Fibroblast of lung (primary cell): ENCODE results near the gene RUNX2. TPM values are rescaled to one million over a fixed set of nuclear protein-coding genes. Genes with fewer than 3 reads are reported as not detected.
A peak's percentile ranks its signal among the peaks of the same experiment; 100 is the strongest.

ENCODE experiments used
- DNase-seq, 2 donors: peaks; one replicate each; pipeline versions ENCODE4 v3.0.0 to v3.0.0-alpha.2; 2010; ENCODE audit warnings: low read depth in 2 of 2
- H2AFZ ChIP-seq: 2 replicates; pipeline ENCODE4 v1.5.1; 2012; ENCODE audit warnings: low read length, control low read depth, inconsistent platforms
- H3K27ac ChIP-seq: 2 replicates; pipeline ENCODE4 v1.5.1; 2011; ENCODE audit warnings: low read length, control low read depth; ENCODE audit not compliant: insufficient read depth
- H3K27me3 ChIP-seq: 2 replicates; pipeline ENCODE4 v1.5.1; 2011; ENCODE audit warnings: mild to moderate bottlenecking, low read length; ENCODE audit not compliant: control insufficient read depth, insufficient read depth
- H3K36me3 ChIP-seq: 2 replicates; pipeline ENCODE4 v1.5.1; 2011; ENCODE audit warnings: low read length; ENCODE audit not compliant: control insufficient read depth, insufficient read depth
- H3K4me1 ChIP-seq: 2 replicates; pipeline ENCODE4 v1.5.1; 2011; ENCODE audit warnings: low read length; ENCODE audit not compliant: control insufficient read depth, insufficient read depth; ENCODE audit errors: extremely low read depth
- H3K4me2 ChIP-seq: 2 replicates; pipeline ENCODE4 v1.5.1; 2011; ENCODE audit warnings: low read length, control low read depth; ENCODE audit not compliant: insufficient read depth; ENCODE audit errors: extremely low read depth
- H3K4me3 ChIP-seq, 4 experiments: fragments of 200-600 bp in 1 of 4; sonication (generic) in 1 of 4; replicated peaks in 1 of 4; 2 replicates each; pipeline ENCODE4 v1.5.1; 2011 to 2016; ENCODE audit warnings: low read length in 4 of 4, low read depth in 3 of 4, mild to moderate bottlenecking in 3 of 4, control low read depth in 2 of 4, inconsistent platforms in 1 of 4, mixed read lengths in 1 of 4; ENCODE audit not compliant: insufficient read depth in 1 of 4; ENCODE audit errors: control extremely low read depth in 1 of 4
- H3K79me2 ChIP-seq: 2 replicates; pipeline ENCODE4 v1.5.1; 2012; ENCODE audit warnings: mild to moderate bottlenecking, low read length, inconsistent platforms; ENCODE audit not compliant: control insufficient read depth, insufficient read depth
- H3K9ac ChIP-seq: 2 replicates; pipeline ENCODE4 v1.5.1; 2011; ENCODE audit warnings: mild to moderate bottlenecking, low read length, control low read depth; ENCODE audit not compliant: insufficient read depth
- H3K9me3 ChIP-seq: 2 replicates; pipeline ENCODE4 v1.5.1; 2012; ENCODE audit warnings: low read depth, low read length; ENCODE audit not compliant: control insufficient read depth, insufficient read depth
- H4K20me1 ChIP-seq: 2 replicates; pipeline ENCODE4 v1.5.1; 2011; ENCODE audit warnings: low read length; ENCODE audit not compliant: control insufficient read depth, insufficient read depth; ENCODE audit errors: extremely low read depth
- CTCF ChIP-seq, 2 donors: IDR thresholded peaks in 1 of 2; conservative IDR thresholded peaks in 1 of 2; 1 replicate in 1 of 2; 2 replicates in 1 of 2; pipeline ENCODE4 v1.5.1; 2011 to 2012; ENCODE audit warnings: low read length in 2 of 2, control low read depth in 1 of 2, inconsistent platforms in 1 of 2, low read depth in 1 of 2, mild to moderate bottlenecking in 1 of 2
- EZH2 ChIP-seq: IDR thresholded peaks from 2 replicates; pipeline ENCODE4 v1.5.1; 2012; ENCODE audit warnings: low read length, control low read depth, mild to moderate bottlenecking; ENCODE audit errors: missing control alignments
- polyA plus RNA-seq, 2 donors: library from polyadenylated mRNA; depleted of rRNA in 1 of 2; stranded (reverse) in 1 of 2; unstranded in 1 of 2; fragments of >200 nt; gene quantifications; 2 replicates each; pipeline ENCODE4 v1.2.1, GENCODE V29; 2011 to 2012; ENCODE audit warnings: missing spikeins in 1 of 2
- total RNA-seq: library from RNA; depleted of rRNA; stranded (reverse); fragments of >200 nt; gene quantifications from 2 replicates; pipeline ENCODE4 v1.2.1, GENCODE V29; 2014

Gene RUNX2
- total and polyA plus RNA-seq, 2 donors (not counting 1 experiment from before 2014, with no cell fraction given), result 2.5 to 4.5 TPM

GRCh38 chr6:45654673-45655072 is 326.5 kb downstream of the RUNX2 start:
- Histone ChIP-seq H3K27ac (peak overlapping the region; percentile 75), H3K27me3 (no peaks in the 10 kb centered on the region), H3K4me3 (no peak overlapping the region), H3K36me3 (no peaks in the 10 kb centered on the region), H4K20me1 (no peaks in the 10 kb centered on the region), H2AFZ (no peak overlapping the region), H3K9me3 (no peaks in the 10 kb centered on the region), H3K4me2 (no peak overlapping the region), H3K9ac (no peak overlapping the region), H3K79me2 (no peaks in the 10 kb centered on the region), H3K4me1 (peaks cover 56% of the 10 kb centered on the region)
- TF ChIP-seq EZH2 (no peak), CTCF (conservative IDR thresholded peaks at IDR 0.05 in 1 of 2, IDR thresholded peaks at IDR 0.05 in 1 of 2; ENCODE audit: low read depth in 1 of 2, low read length in 2 of 2) (no peak)
- peak in 1 of 2 donors; percentile 44 for DNase-seq

DNA sequence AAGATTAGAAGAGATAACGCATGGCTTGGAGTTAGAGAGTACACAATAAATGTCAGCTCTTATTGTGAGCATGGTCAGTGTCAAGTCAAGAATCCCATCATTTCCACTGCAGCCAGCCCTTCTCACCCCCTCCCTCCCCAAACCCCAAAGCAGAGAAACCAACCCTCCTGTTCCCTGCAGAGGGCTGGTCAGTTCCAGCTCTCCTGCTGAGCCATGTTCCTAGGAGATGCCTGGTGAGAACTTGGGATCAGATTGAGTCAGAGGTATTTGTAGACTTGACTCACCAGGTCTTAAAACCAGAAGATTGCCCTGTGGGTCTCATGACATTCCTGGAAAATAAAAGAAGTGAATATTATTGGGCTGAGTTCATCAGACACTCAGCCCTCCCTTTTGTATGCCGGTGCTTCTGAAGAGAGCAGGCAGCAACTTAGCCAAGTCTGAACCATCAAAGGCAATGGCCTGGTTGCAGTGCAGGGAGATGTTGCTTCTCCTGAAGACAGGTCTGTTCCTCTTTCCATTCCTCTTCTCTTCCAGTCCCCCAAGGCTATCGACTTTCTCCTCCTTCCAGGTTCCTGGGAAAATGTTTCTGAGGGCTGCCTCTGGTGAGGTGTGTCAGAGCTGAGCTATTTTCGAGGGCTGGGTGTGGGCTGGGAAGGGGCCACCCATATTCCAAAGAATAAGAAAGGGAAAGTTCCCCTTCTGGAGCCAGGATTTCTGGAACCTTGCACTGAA is 327.8 kb downstream of the RUNX2 start:
- H3K4me2 ChIP-seq, result peak overlapping the region; percentile 34
- no peaks in the 10 kb centered on the region for H3K79me2 ChIP-seq
- DNase-seq, result peak; percentile 95 to 100
- H3K4me1 ChIP-seq, result peaks cover 49% of the 10 kb centered on the region
- peak overlapping the region; percentile 80 for H3K27ac ChIP-seq
- no peaks in the 10 kb centered on the region for H4K20me1 ChIP-seq
- no peaks in the 10 kb centered on the region for H3K36me3 ChIP-seq
- no peaks in the 10 kb centered on the region for H3K9me3 ChIP-seq
- no peak for TF ChIP-seq CTCF (conservative IDR thresholded peaks at IDR 0.05 in 1 of 2, IDR thresholded peaks at IDR 0.05 in 1 of 2; ENCODE audit: low read depth in 1 of 2, low read length in 2 of 2)
- TF ChIP-seq EZH2, result no peak
- H2AFZ ChIP-seq, result no peak overlapping the region
- H3K4me3 ChIP-seq, result no peak overlapping the region
- peak overlapping the region; percentile 3 for H3K9ac ChIP-seq
- no peaks in the 10 kb centered on the region for H3K27me3 ChIP-seq

DNA sequence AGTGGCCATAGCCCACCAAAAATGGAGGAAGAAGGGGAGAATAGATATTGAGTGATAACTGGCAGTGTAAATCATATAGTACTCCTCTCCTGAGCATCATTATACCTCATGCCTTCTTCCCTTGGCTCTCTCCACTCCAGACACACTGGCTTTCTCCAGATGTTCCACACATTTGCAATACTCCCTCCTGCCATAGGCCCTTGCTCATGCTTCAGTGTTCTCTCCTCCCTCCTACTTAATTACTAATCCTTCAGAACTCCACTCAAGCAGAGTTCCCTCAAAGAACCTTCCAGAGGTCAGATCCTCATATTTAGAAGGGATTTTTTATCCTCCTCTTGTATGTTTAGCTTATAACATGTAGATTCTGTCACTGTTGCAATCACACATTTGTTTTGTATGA is 329.1 kb downstream of the RUNX2 start:
- no peaks in the 10 kb centered on the region for H3K79me2 ChIP-seq
- H3K36me3 ChIP-seq, result no peaks in the 10 kb centered on the region
- H3K4me1 ChIP-seq, result peaks cover 38% of the 10 kb centered on the region
- H3K27ac ChIP-seq, result peak overlapping the region; percentile 80
- no peak overlapping the region for H2AFZ ChIP-seq
- H3K4me3 ChIP-seq, result no peak overlapping the region
- no peaks in the 10 kb centered on the region for H3K27me3 ChIP-seq
- no peak overlapping the region for H3K9ac ChIP-seq
- no peaks in the 10 kb centered on the region for H3K9me3 ChIP-seq
- no peak for TF ChIP-seq CTCF (conservative IDR thresholded peaks at IDR 0.05 in 1 of 2, IDR thresholded peaks at IDR 0.05 in 1 of 2; ENCODE audit: low read depth in 1 of 2, low read length in 2 of 2)
- TF ChIP-seq EZH2, result no peak
- H4K20me1 ChIP-seq, result no peaks in the 10 kb centered on the region
- peak; percentile 61 to 82 for DNase-seq
- no peak overlapping the region for H3K4me2 ChIP-seq
